GM10266 (cell line): ENCODE data around the gene MAML3.

Source experiments
- DNase-seq: peaks from one replicate; pipeline ENCODE4 v3.0.0; 2012; ENCODE audit errors: extremely low spot score
- TF ChIP-seq, protein P1 (sequence below): IDR thresholded peaks from 2 replicates; pipeline ENCODE4 v1.5.1; 2012; ENCODE audit warnings: mild to moderate bottlenecking, low read depth; ENCODE audit not compliant: control insufficient read depth, insufficient read depth; ENCODE audit errors: missing control alignments

MAML3 gene

DNA sequence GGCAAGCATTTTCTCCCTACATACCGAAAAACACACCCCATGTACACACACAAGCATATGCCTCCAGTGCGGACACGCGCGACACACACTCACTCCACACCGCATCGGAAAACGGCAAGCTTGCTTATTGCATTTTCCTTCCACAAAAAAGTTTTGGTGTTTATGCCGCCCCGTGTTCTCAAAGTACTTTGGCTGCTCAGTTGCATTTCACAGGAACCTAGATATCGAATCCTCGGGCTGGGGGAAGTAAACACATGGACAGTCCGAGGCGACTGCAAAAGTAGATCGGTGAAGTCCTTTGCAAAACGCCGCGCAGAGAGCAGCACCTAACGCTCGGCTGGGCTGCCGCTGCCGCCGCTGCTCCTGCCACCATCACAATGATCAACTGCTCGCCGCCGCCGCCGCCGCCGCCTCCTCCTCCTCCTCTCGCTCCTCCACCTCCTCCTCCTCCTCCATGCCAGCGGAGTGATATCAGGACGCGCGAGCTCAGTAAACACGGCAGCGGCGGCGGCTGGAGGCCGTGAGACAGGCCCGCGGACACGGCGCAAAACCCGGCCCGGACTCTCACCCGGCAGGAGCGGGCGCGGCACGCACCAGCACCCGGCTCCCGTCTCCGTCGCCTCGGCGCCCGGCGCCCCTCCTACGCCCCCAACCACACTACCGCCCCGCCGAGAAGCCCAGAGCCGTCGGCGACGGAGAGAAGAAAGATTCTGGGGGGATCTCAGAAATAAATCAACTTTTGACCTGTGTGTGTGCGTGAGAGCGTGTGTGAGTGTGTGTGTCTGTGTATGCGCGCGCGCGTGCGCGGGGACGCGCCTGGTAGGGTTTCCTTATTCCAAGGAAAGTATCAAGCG is at the start of gene MAML3:
Gene MAML3 (minus strand): TSS at position 467 of the 854 bp plus-strand sequence. CDS start 857 bp downstream, outside the sequence.
- TF ChIP-seq, protein P1, sequence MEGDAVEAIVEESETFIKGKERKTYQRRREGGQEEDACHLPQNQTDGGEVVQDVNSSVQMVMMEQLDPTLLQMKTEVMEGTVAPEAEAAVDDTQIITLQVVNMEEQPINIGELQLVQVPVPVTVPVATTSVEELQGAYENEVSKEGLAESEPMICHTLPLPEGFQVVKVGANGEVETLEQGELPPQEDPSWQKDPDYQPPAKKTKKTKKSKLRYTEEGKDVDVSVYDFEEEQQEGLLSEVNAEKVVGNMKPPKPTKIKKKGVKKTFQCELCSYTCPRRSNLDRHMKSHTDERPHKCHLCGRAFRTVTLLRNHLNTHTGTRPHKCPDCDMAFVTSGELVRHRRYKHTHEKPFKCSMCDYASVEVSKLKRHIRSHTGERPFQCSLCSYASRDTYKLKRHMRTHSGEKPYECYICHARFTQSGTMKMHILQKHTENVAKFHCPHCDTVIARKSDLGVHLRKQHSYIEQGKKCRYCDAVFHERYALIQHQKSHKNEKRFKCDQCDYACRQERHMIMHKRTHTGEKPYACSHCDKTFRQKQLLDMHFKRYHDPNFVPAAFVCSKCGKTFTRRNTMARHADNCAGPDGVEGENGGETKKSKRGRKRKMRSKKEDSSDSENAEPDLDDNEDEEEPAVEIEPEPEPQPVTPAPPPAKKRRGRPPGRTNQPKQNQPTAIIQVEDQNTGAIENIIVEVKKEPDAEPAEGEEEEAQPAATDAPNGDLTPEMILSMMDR = no peak
- DNase-seq = peak; percentile 66

DNA sequence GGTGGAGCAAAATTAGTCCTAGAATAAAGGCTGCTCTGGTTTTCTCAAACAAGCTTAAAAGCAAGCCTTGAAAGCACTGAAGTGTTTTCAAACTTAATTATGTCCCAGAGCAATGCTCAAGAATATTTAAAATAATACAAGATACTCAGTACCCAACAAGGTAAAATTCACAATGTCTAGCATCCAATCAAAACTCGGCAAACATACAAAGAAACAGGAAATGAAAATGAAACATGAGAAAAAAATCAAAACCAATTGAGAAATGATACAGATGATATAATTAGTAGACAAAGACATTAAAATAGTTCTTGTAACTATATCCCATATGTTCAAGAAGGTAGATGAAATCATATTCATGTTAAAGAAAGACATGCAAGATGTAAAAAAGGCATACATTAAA is 45.0 kb upstream of the MAML3 start:
- TF ChIP-seq, protein P1 = no peak
- DNase-seq = no peak

DNA sequence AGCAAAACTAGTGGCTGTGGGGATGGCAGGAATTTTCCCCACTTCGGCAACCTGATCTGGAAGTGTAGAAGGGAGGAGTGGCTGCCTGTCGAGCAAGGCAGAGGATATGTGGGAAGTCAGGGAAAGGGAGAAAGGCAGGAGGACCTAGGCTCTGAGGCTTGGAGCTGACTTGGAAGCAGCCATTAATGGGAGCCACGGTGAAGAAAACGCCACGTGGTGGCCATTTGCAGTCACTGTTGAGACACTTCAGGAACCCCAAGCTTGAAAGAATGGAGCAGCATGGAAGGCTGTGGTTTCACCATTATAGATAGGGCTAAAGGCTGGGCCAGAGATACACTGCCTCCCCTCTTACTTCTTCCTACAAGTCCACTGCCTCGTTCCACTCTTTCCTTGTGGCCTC is 41.8 kb upstream of the MAML3 start:
- no peak for DNase-seq
- TF ChIP-seq, protein P1 = no peak

DNA sequence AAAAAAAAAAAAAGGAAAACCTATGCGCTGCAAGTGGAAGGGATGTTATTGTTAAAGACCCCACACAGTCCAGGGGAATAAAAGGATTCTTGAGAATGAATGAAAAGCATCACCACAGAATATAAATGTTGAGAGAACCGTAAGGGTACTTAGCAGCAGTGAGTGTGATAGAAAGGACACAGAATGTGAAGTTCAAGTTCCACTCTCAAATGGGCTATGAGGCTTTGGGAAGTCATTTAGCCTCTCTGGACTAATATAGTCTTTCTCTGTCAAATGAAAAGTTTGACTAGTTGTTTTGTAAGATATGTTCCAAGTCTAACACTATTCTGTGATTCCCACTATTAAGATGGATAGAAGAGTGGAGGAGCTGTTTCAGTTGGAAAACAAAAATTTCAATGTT is 35.8 kb upstream of the MAML3 start:
- TF ChIP-seq, protein P1 = no peak
- no peak for DNase-seq

DNA sequence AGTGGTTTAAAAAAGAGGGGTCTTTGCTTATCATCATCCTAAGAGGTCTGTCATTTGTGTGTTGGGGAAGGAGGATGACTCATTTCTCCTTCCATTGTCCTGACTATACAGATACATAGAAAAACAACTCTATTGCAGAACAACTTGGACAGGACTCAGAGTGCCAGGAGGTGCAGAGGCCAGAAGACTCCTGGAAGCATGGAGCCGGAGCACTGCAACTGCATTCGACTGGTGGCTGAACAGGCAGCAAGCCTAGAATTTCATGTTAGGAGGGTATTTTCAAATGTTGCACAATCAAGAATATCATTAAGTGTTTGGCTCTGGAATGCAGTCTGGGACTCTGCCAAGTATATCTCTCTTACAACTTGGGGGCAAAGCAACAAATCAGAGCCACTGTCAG is 35.0 kb upstream of the MAML3 start:
- DNase-seq = no peak
- TF ChIP-seq, protein P1 = no peak

DNA sequence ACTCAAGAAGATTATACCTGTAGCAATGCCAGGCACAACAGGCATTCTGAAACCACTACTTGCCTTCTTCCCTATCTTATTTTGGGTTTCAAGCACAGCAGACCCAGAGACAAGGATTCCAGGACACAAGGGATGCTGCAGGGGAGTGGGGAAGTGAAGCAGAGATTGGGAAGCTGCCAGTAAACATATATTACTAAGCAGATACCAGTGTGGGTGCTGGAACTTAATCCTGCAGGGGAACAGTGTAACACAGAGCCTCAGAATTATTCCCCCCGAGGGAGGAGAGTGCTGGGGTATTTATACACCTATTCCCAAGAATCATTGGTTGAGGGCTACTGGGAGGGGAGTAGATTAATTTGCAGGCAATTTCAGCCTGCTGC is 33.3 kb upstream of the MAML3 start:
- TF ChIP-seq, protein P1 = no peak
- no peak for DNase-seq

DNA sequence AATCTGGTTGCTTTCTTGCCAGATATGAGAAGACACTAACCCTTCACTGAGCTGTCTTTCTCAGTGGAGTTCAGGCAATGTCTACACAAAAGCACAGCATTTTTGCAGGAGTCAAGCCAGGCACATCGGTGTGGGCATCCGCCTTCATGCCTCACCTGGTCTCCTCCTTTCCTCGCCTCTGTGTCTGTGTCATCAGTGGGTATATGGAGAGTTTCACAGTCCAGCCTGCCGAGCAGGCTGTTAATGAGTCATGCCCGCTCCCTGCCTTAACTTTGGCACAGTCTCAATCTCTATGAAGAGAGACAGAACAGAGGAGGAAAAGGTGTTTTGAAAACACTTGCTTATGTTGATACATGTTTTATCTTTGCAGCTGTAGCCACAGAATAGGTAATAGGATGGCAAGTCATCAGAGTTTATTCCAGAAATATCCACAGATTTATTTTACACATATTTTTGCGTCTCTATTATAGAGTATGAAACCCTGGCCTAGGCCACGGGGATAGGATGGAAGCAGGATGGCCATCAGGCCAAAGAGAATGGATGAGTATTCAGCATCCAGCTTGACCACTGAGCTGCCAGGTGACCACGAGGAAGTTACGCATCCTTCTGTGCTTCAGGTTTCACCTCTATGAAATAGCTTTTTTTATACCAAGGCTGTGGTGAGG is 32.8 kb upstream of the MAML3 start:
- DNase-seq = no peak
- TF ChIP-seq, protein P1 = no peak
